OCI-LY3 (cell line): ENCODE results near the gene TMEM132C.

Experiments used
- H2AFZ ChIP-seq: fragments of 200-600, 300-600 bp; shearing (Covaris generic); 2 replicates; pipeline ENCODE4 v1.6.0; 2014; ENCODE audit warnings: antibody characterized with exemption, low read depth, low read length
- H3K27ac ChIP-seq: fragments of 200-600, 300-600 bp; sonication (generic); 2 replicates; pipeline ENCODE4 v1.5.1; 2014; ENCODE audit warnings: mild to moderate bottlenecking, low read length, moderate library complexity, mixed read lengths
- H3K27me3 ChIP-seq: fragments of 200-600, 300-600 bp; sonication (generic); 2 replicates; pipeline ENCODE4 v1.6.1; 2014; ENCODE audit warnings: low read depth, low read length, mixed read lengths
- H3K36me3 ChIP-seq: fragments of 200-600, 300-600 bp; sonication (generic); replicated peaks from 2 replicates; pipeline ENCODE3; 2014; ENCODE audit warnings: low read depth, low read length, mixed read lengths
- H3K4me1 ChIP-seq: fragments of 300-600, 200-600 bp; sonication (generic); 2 replicates; pipeline ENCODE4 v1.6.1; 2014; ENCODE audit warnings: low read length, mixed read lengths
- H3K4me2 ChIP-seq: fragments of 200-600, 300-600 bp; sonication (generic); 2 replicates; pipeline ENCODE4 v1.6.1; 2014; ENCODE audit warnings: low read length, mixed read lengths
- H3K4me3 ChIP-seq: fragments of 300-600, 200-600 bp; sonication (generic); 2 replicates; pipeline ENCODE4 v1.5.1; 2014; ENCODE audit warnings: antibody characterized with exemption, mild to moderate bottlenecking, low read length, moderate library complexity
- H3K79me2 ChIP-seq: fragments of 300-600, 200-600 bp; shearing (Covaris generic); 2 replicates; pipeline ENCODE4 v1.6.1; 2014; ENCODE audit warnings: mild to moderate bottlenecking, low read length, mixed read lengths
- H3K9ac ChIP-seq: fragments of 300-600, 200-600 bp; shearing (Covaris generic); 2 replicates; pipeline ENCODE4 v1.6.0; 2014; ENCODE audit warnings: mild to moderate bottlenecking, low read length, moderate library complexity
- H3K9me3 ChIP-seq: fragments of 200-600, 300-600 bp; shearing (Covaris generic); 2 replicates; pipeline ENCODE4 v1.6.1; 2014; ENCODE audit warnings: low read length, mixed read lengths; ENCODE audit not compliant: insufficient read depth
- H4K20me1 ChIP-seq: fragments of 200-600, 300-600 bp; sonication (generic); 2 replicates; pipeline ENCODE4 v1.6.1; 2016; ENCODE audit warnings: low read length, mixed read lengths; ENCODE audit not compliant: insufficient read depth
- CTCF ChIP-seq: fragments of 200-600, 300-600 bp; sonication (generic); IDR thresholded peaks from 2 replicates; pipeline ENCODE4 v1.5.1; 2014; ENCODE audit warnings: antibody characterized with exemption, low read length, low read depth
- EZH2phosphoT487 ChIP-seq: fragments of 200-600 bp; shearing (Covaris generic); IDR thresholded peaks from 2 replicates; pipeline ENCODE4 v1.6.1; 2018; ENCODE audit warnings: antibody characterized with exemption, mixed run types, low read depth

The TMEM132C gene

GRCh38 chr12:128711486-128711885 lies 444.5 kb downstream of the TMEM132C start:
- H3K27ac ChIP-seq: no peak overlapping the region
- no peak overlapping the region for H2AFZ ChIP-seq
- no peak overlapping the region for H3K4me3 ChIP-seq
- H3K9ac ChIP-seq: no peak overlapping the region
- no peaks in the 10 kb centered on the region for H3K9me3 ChIP-seq
- no peaks in the 10 kb centered on the region for H4K20me1 ChIP-seq
- no peak overlapping the region for H3K4me2 ChIP-seq
- peaks cover 13% of the 10 kb centered on the region; the same call in 1 of the 2 replicates for H3K27me3 ChIP-seq
- H3K79me2 ChIP-seq: no peaks in the 10 kb centered on the region
- H3K4me1 ChIP-seq: no peaks in the 10 kb centered on the region
- H3K36me3 ChIP-seq: no peaks in the 10 kb centered on the region
- TF ChIP-seq EZH2phosphoT487 (no peak), CTCF (no peak)

- no peak overlapping the region for H3K9ac ChIP-seq
- no peak overlapping the region for H3K4me2 ChIP-seq
- H4K20me1 ChIP-seq: no peaks in the 10 kb centered on the region
- no peak for TF ChIP-seq CTCF
- no peak for TF ChIP-seq EZH2phosphoT487
- no peak overlapping the region for H3K27ac ChIP-seq
- no peaks in the 10 kb centered on the region for H3K79me2 ChIP-seq
- no peaks in the 10 kb centered on the region for H3K36me3 ChIP-seq
- H3K4me1 ChIP-seq: no peaks in the 10 kb centered on the region
- no peak overlapping the region for H2AFZ ChIP-seq
- H3K9me3 ChIP-seq: 0 out of 2 replicates have a peak, but pooled peaks cover 2% of the 10 kb centered on the region
- H3K4me3 ChIP-seq: no peak overlapping the region
- peaks cover 13% of the 10 kb centered on the region; the same call in 1 of the 2 replicates for H3K27me3 ChIP-seq
These were observed 445.7 kb downstream of the TMEM132C start for GRCh38 chr12:128712622-128713021.

GRCh38 chr12:128715485-128715884 lies 448.5 kb downstream of the TMEM132C start:
- Histone ChIP-seq H3K27ac (no peak overlapping the region), H2AFZ (no peak overlapping the region), H3K4me1 (0 out of 2 replicates have a peak, but pooled peaks cover 3% of the 10 kb centered on the region), H3K79me2 (no peaks in the 10 kb centered on the region), H3K27me3 (peaks cover 10% of the 10 kb centered on the region; the same call in 1 of the 2 replicates), H3K4me3 (no peak overlapping the region), H3K9ac (no peak overlapping the region), H3K4me2 (no peak overlapping the region), H3K36me3 (no peaks in the 10 kb centered on the region), H3K9me3 (0 out of 2 replicates have a peak, but pooled peaks cover 3% of the 10 kb centered on the region), H4K20me1 (no peaks in the 10 kb centered on the region)
- TF ChIP-seq CTCF (no peak), EZH2phosphoT487 (no peak)

- Histone ChIP-seq H3K9ac (no peak overlapping the region), H3K4me3 (no peak overlapping the region), H3K4me1 (no peaks in the 10 kb centered on the region), H3K9me3 (no peaks in the 10 kb centered on the region), H4K20me1 (no peaks in the 10 kb centered on the region), H3K27ac (no peak overlapping the region), H2AFZ (no peak overlapping the region), H3K27me3 (no peaks in the 10 kb centered on the region), H3K36me3 (no peaks in the 10 kb centered on the region), H3K4me2 (no peak overlapping the region), H3K79me2 (no peaks in the 10 kb centered on the region)
- TF ChIP-seq CTCF: no peak
- no peak for TF ChIP-seq EZH2phosphoT487
These were observed 457.6 kb downstream of the TMEM132C start for GRCh38 chr12:128724468-128725046.
